GM12801 (cell line): ENCODE measurements around the gene DBP.

Source experiments
- TF ChIP-seq, protein P1 (sequence below): IDR thresholded peaks from one replicate; pipeline ENCODE4 v1.5.1; 2011; ENCODE audit warnings: control low read depth; ENCODE audit not compliant: insufficient read length; ENCODE audit errors: extremely low read depth

Gene DBP

DNA sequence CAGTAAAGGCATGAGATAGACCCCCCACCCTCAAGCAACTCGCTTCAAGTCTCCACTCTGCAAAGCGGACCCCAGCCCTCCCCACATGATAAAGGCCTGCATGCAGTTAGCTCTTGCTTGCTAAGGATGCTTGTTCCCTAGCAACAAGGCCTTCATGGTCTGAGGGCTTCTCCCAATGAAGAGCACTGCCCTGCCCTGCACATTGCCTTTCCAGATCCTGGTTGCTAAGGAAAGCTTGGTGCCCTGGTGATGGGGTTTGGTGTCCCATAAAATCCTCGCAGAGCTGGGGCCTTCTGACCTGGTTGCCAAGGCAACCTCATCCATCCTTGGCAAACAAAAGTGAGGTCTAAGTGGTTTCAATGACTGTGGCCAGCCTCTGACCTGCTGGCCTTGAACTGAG lies 6.0 kb downstream of the DBP start:
- TF ChIP-seq, protein P1, sequence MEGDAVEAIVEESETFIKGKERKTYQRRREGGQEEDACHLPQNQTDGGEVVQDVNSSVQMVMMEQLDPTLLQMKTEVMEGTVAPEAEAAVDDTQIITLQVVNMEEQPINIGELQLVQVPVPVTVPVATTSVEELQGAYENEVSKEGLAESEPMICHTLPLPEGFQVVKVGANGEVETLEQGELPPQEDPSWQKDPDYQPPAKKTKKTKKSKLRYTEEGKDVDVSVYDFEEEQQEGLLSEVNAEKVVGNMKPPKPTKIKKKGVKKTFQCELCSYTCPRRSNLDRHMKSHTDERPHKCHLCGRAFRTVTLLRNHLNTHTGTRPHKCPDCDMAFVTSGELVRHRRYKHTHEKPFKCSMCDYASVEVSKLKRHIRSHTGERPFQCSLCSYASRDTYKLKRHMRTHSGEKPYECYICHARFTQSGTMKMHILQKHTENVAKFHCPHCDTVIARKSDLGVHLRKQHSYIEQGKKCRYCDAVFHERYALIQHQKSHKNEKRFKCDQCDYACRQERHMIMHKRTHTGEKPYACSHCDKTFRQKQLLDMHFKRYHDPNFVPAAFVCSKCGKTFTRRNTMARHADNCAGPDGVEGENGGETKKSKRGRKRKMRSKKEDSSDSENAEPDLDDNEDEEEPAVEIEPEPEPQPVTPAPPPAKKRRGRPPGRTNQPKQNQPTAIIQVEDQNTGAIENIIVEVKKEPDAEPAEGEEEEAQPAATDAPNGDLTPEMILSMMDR: no peak

DNA sequence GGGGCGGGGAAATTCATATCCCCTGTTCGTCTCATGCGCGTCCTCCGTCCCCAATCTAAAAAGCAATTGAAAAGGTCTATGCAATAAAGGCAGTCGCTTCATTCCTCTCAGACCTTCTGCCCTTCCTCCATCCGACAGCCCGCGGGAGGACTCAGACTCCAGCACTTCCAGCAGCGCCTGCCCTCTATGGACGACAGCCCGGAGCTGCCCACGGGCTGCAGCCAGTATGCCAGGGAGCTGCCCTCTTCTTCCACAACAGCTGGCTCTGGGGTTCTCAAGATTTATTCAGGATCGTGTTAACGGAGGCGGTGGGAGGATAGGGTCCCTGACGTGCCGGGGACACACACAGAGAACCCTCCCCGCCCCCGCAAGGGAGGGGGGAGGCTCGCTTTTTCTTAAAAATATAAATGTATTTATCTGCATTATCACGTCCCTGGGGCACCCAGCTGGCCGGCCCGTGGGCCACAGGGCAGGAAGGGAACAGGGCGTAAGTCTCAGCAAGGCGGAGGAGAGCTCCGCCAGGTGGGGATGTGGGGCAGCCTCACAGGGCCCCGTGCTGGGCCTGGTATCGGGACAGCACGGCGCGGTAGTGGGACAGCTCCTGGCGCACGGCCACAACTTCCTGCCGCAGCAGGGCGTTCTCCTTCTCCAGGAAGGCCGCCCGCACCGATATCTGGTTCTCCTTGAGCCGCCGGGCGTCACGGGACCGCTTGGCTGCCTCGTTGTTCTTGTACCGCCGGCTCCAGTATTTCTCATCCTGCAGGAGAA lies 6.7 kb downstream of the DBP start:
- TF ChIP-seq, protein P1: no peak

- TF ChIP-seq, protein P1: no peak
Observed at GRCh38 chr19:48629599-48630295, 7.4 kb downstream of the DBP start.

DNA sequence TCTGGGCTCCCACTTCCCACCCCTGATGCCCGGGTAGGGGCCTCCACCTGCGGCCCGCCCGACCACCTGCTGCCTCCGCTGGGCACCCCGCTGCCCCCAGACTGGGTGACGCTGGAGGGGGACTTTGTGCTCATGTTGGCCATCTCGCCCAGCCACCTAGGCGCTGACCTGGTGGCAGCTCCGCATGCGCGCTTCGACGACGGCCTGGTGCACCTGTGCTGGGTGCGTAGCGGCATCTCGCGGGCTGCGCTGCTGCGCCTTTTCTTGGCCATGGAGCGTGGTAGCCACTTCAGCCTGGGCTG lies 7.9 kb downstream of the DBP start:
- TF ChIP-seq, protein P1: no peak

GRCh38 chr19:48628486-48629296 lies 8.5 kb downstream of the DBP start:
- TF ChIP-seq, protein P1: no peak

DNA sequence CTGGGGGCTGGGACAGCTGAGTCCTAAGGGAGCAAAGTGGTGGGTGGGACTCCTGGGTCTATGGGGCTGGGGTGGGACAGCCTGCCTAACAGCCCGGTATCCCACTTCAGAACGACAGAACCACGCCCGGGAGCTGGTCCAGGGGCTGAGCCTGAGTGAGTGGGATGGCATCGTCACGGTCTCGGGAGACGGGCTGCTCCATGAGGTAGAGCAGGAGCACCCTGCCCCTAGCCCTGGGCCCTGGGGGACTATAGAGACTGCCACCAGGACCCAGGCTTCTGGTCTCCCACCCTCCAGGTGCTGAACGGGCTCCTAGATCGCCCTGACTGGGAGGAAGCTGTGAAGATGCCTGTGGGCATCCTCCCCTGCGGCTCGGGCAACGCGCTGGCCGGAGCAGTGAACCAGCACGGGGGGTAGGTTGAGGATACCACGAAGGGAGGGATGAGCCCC lies 9.3 kb downstream of the DBP start:
- TF ChIP-seq, protein P1: no peak

- TF ChIP-seq, protein P1: no peak
Observed at GRCh38 chr19:48627201-48627864, 9.8 kb downstream of the DBP start.
